A673 (cell line): ENCODE measurements around the gene SSR4.

ENCODE experiments used
- CTCF ChIP-seq: fragments of 300-800, 200-600 bp; sonication (generic); conservative IDR thresholded peaks from 2 replicates; pipeline ENCODE4 v1.5.1; 2017; ENCODE audit warnings: low read depth, mild to moderate bottlenecking, antibody characterized with exemption, low read length, moderate library complexity, mixed read lengths
- EZH2 ChIP-seq: fragments of 200-600 bp; sonication (generic); IDR thresholded peaks from 2 replicates; pipeline ENCODE4 v1.6.1; 2017; ENCODE audit warnings: borderline replicate concordance, low read depth, mild to moderate bottlenecking, mixed read lengths, antibody characterized with exemption, low read length; ENCODE audit not compliant: poor library complexity, severe bottlenecking

DNA sequence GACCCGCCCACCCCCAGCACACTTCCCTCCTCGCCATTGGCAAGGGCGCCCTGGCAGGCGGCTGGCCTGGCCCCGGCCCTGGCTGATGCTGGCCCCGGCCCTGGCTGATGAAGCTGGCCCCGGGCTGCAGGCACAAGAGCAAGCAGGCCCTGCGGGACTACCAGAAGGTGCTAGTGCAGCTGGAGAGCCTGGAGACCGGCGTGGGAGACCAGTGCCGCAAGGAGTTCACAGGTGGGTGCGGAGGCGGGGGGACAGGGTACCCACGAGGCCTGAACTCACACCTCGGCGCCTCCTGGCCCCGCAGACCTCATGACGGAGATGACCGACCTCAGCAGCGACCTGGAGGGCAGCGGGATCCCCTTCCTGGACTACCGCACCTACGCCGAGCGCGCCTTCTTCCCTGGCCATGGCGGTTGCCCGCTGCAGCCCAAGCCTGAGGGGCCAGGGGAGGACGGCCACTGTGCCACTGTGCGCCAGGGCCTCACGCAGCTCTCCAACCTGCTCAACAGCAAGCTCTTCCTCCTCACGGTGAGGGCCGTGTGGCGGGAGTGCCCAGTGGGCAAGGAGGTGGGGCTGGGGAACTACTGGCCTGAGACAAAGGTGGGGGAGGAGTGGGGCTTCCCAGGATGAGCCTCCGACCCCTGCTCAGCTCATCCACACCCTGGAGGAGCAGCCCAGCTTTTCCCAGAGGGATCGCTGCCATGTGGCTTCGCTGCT lies 19.7 kb upstream of the SSR4 start:
- TF ChIP-seq CTCF (no peak), EZH2 (no peak)
